ENCODE results near the gene LEFTY1. TPM values are rescaled to one million over a fixed set of nuclear protein-coding genes. Genes with fewer than 3 reads are reported as not detected.

LEFTY1 gene
- total and polyA plus RNA-seq, 5 donors from 2014 or later = 0.13 to 0.39 (median 0.17) TPM; not detected in 2

- H3K4me3 ChIP-seq (ENCODE audit: low read depth, low read length) = no peak overlapping the region
- Mint-ChIP-seq H3K4me3 (peak overlapping the region in 1 of 4 donors; percentile 100), H3K36me3 (peaks cover 47% of the 10 kb centered on the region), H3K27ac (peak overlapping the region; percentile 62 to 90 (median 89)), H3K4me1 (peaks cover 6 to 81% (median 51%) of the 10 kb centered on the region in 4 donors), H3K27me3 (no peaks in the 10 kb centered on the region), H3K9me3 (no peaks in the 10 kb centered on the region)
- H3K4me1 ChIP-seq (ENCODE audit: control insufficient read depth, insufficient read depth, low read length, poor library complexity, severe bottlenecking) = peaks cover 52% of the 10 kb centered on the region
- peaks cover 91% of the 10 kb centered on the region for H3K36me3 ChIP-seq (ENCODE audit: control insufficient read depth, insufficient read depth, low read length)
- DNase-seq (no peak), ATAC-seq (ENCODE audit: low read depth in 2 of 2) (no peak)
- H3K9me3 ChIP-seq (ENCODE audit: control insufficient read depth in 2 of 2, low read length in 2 of 2) = no peaks in the 10 kb centered on the region
- H3K27ac ChIP-seq (ENCODE audit: insufficient read depth, low read length, poor library complexity, severe bottlenecking) = no peak overlapping the region
- H3K27me3 ChIP-seq (ENCODE audit: control insufficient read depth, insufficient read depth, low read length) = no peaks in the 10 kb centered on the region
These were observed 14.5 kb downstream of the LEFTY1 start for GRCh38 chr1:225874431-225874830.

- Mint-ChIP-seq H3K4me1 (peaks cover 6 to 76% (median 46%) of the 10 kb centered on the region in 4 donors), H3K27me3 (no peaks in the 10 kb centered on the region), H3K4me3 (peak overlapping the region in 2 of 4 donors; percentile 41 to 100), H3K36me3 (peaks cover 47% of the 10 kb centered on the region), H3K9me3 (no peaks in the 10 kb centered on the region), H3K27ac (peak overlapping the region in 2 of 3 donors; percentile 89 to 90)
- no peak overlapping the region for H3K4me3 ChIP-seq (ENCODE audit: low read depth, low read length)
- ATAC-seq (ENCODE audit: low read depth in 2 of 2) (no peak), DNase-seq (no peak)
- no peak overlapping the region for H3K27ac ChIP-seq (ENCODE audit: insufficient read depth, low read length, poor library complexity, severe bottlenecking)
- H3K4me1 ChIP-seq (ENCODE audit: control insufficient read depth, insufficient read depth, low read length, poor library complexity, severe bottlenecking) = peaks cover 42% of the 10 kb centered on the region
- peaks cover 93% of the 10 kb centered on the region for H3K36me3 ChIP-seq (ENCODE audit: control insufficient read depth, insufficient read depth, low read length)
- H3K27me3 ChIP-seq (ENCODE audit: control insufficient read depth, insufficient read depth, low read length) = no peaks in the 10 kb centered on the region
- H3K9me3 ChIP-seq (ENCODE audit: control insufficient read depth in 2 of 2, low read length in 2 of 2) = no peaks in the 10 kb centered on the region
These were observed 15.6 kb downstream of the LEFTY1 start for GRCh38 chr1:225873281-225873850.

- Histone ChIP-seq H3K36me3 (ENCODE audit: control insufficient read depth, insufficient read depth, low read length) (peaks cover 92% of the 10 kb centered on the region), H3K9me3 (ENCODE audit: control insufficient read depth in 2 of 2, low read length in 2 of 2) (no peaks in the 10 kb centered on the region), H3K27me3 (ENCODE audit: control insufficient read depth, insufficient read depth, low read length) (no peaks in the 10 kb centered on the region), H3K4me1 (ENCODE audit: control insufficient read depth, insufficient read depth, low read length, poor library complexity, severe bottlenecking) (peaks cover 39% of the 10 kb centered on the region), H3K4me3 (ENCODE audit: low read depth, low read length) (no peak overlapping the region), H3K27ac (ENCODE audit: insufficient read depth, low read length, poor library complexity, severe bottlenecking) (peak overlapping the region; percentile 34)
- H3K4me3 Mint-ChIP-seq = peak overlapping the region in 1 of 4 donors; percentile 31
- H3K36me3 Mint-ChIP-seq = peaks cover 45% of the 10 kb centered on the region
- no peak for ATAC-seq (ENCODE audit: low read depth in 2 of 2)
- H3K9me3 Mint-ChIP-seq = no peaks in the 10 kb centered on the region
- no peaks in the 10 kb centered on the region for H3K27me3 Mint-ChIP-seq
- H3K4me1 Mint-ChIP-seq = peaks cover 6 to 74% (median 42%) of the 10 kb centered on the region in 4 donors
- peak overlapping the region; percentile 26 to 75 (median 59) for H3K27ac Mint-ChIP-seq
- DNase-seq = no peak
These were observed 16.9 kb downstream of the LEFTY1 start for GRCh38 chr1:225872075-225872430.

GRCh38 chr1:225871359-225872074, 17.4 kb downstream of the LEFTY1 start:
- peak overlapping the region in 2 of 4 donors; percentile 15 to 31 for H3K4me3 Mint-ChIP-seq
- Histone ChIP-seq H3K4me1 (ENCODE audit: control insufficient read depth, insufficient read depth, low read length, poor library complexity, severe bottlenecking) (peaks cover 39% of the 10 kb centered on the region), H3K9me3 (ENCODE audit: control insufficient read depth in 2 of 2, low read length in 2 of 2) (no peaks in the 10 kb centered on the region), H3K36me3 (ENCODE audit: control insufficient read depth, insufficient read depth, low read length) (peaks cover 92% of the 10 kb centered on the region), H3K4me3 (ENCODE audit: low read depth, low read length) (no peak overlapping the region), H3K27ac (ENCODE audit: insufficient read depth, low read length, poor library complexity, severe bottlenecking) (no peak overlapping the region), H3K27me3 (ENCODE audit: control insufficient read depth, insufficient read depth, low read length) (no peaks in the 10 kb centered on the region)
- peaks cover 47% of the 10 kb centered on the region for H3K36me3 Mint-ChIP-seq
- H3K27me3 Mint-ChIP-seq = no peaks in the 10 kb centered on the region
- ATAC-seq (ENCODE audit: low read depth in 2 of 2) (peak in 1 of 2 donors; percentile 31), DNase-seq (peak in 1 of 3 donors; percentile 45)
- H3K4me1 Mint-ChIP-seq = peaks cover 6 to 74% (median 43%) of the 10 kb centered on the region in 4 donors
- peak overlapping the region; percentile 26 to 75 (median 59) for H3K27ac Mint-ChIP-seq
- no peaks in the 10 kb centered on the region for H3K9me3 Mint-ChIP-seq

GRCh38 chr1:225870911-225871310, 18.0 kb downstream of the LEFTY1 start:
- no peak for ATAC-seq (ENCODE audit: low read depth in 2 of 2)
- Mint-ChIP-seq H3K4me3 (peak overlapping the region in 1 of 4 donors; percentile 15), H3K36me3 (peaks cover 47% of the 10 kb centered on the region), H3K9me3 (no peaks in the 10 kb centered on the region), H3K4me1 (peaks cover 12 to 74% (median 44%) of the 10 kb centered on the region in 4 donors), H3K27ac (peak overlapping the region in 2 of 3 donors; percentile 55 to 75), H3K27me3 (no peaks in the 10 kb centered on the region)
- peaks cover 39% of the 10 kb centered on the region for H3K4me1 ChIP-seq (ENCODE audit: control insufficient read depth, insufficient read depth, low read length, poor library complexity, severe bottlenecking)
- DNase-seq = no peak
- no peak overlapping the region for H3K27ac ChIP-seq (ENCODE audit: insufficient read depth, low read length, poor library complexity, severe bottlenecking)
- peaks cover 92% of the 10 kb centered on the region for H3K36me3 ChIP-seq (ENCODE audit: control insufficient read depth, insufficient read depth, low read length)
- H3K27me3 ChIP-seq (ENCODE audit: control insufficient read depth, insufficient read depth, low read length) = no peaks in the 10 kb centered on the region
- no peaks in the 10 kb centered on the region for H3K9me3 ChIP-seq (ENCODE audit: control insufficient read depth in 2 of 2, low read length in 2 of 2)
- no peak overlapping the region for H3K4me3 ChIP-seq (ENCODE audit: low read depth, low read length)

- Mint-ChIP-seq H3K27me3 (no peaks in the 10 kb centered on the region), H3K9me3 (no peaks in the 10 kb centered on the region), H3K4me1 (peaks cover 7 to 71% (median 46%) of the 10 kb centered on the region in 4 donors), H3K27ac (peak overlapping the region in 2 of 3 donors; percentile 23 to 24), H3K36me3 (peaks cover 48% of the 10 kb centered on the region), H3K4me3 (no peak overlapping the region)
- Histone ChIP-seq H3K4me1 (ENCODE audit: control insufficient read depth, insufficient read depth, low read length, poor library complexity, severe bottlenecking) (peaks cover 36% of the 10 kb centered on the region), H3K9me3 (ENCODE audit: control insufficient read depth in 2 of 2, low read length in 2 of 2) (no peaks in the 10 kb centered on the region), H3K27ac (ENCODE audit: insufficient read depth, low read length, poor library complexity, severe bottlenecking) (peak overlapping the region; percentile 29), H3K27me3 (ENCODE audit: control insufficient read depth, insufficient read depth, low read length) (no peaks in the 10 kb centered on the region), H3K36me3 (ENCODE audit: control insufficient read depth, insufficient read depth, low read length) (peaks cover 94% of the 10 kb centered on the region), H3K4me3 (ENCODE audit: low read depth, low read length) (no peak overlapping the region)
- ATAC-seq (ENCODE audit: low read depth in 2 of 2) (no peak), DNase-seq (no peak)
These were observed 20.2 kb downstream of the LEFTY1 start for GRCh38 chr1:225868631-225869330.

GRCh38 chr1:225866981-225867380, 22.0 kb downstream of the LEFTY1 start:
- ATAC-seq (ENCODE audit: low read depth in 2 of 2) (no peak), DNase-seq (no peak)
- peaks cover 42% of the 10 kb centered on the region for H3K36me3 Mint-ChIP-seq
- H3K27ac Mint-ChIP-seq = peak overlapping the region; percentile 82 to 90 (median 89)
- no peaks in the 10 kb centered on the region for H3K9me3 Mint-ChIP-seq
- no peaks in the 10 kb centered on the region for H3K27me3 ChIP-seq (ENCODE audit: control insufficient read depth, insufficient read depth, low read length)
- H3K4me3 ChIP-seq (ENCODE audit: low read depth, low read length) = peak overlapping the region; percentile 11
- peaks cover 30% of the 10 kb centered on the region for H3K4me1 ChIP-seq (ENCODE audit: control insufficient read depth, insufficient read depth, low read length, poor library complexity, severe bottlenecking)
- H3K27me3 Mint-ChIP-seq = no peaks in the 10 kb centered on the region
- no peaks in the 10 kb centered on the region for H3K9me3 ChIP-seq (ENCODE audit: control insufficient read depth in 2 of 2, low read length in 2 of 2)
- peak overlapping the region in 3 of 4 donors; percentile 31 to 86 (median 72) for H3K4me3 Mint-ChIP-seq
- H3K27ac ChIP-seq (ENCODE audit: insufficient read depth, low read length, poor library complexity, severe bottlenecking) = peak overlapping the region; percentile 68
- H3K4me1 Mint-ChIP-seq = peaks cover 5 to 63% (median 44%) of the 10 kb centered on the region in 4 donors
- peaks cover 94% of the 10 kb centered on the region for H3K36me3 ChIP-seq (ENCODE audit: control insufficient read depth, insufficient read depth, low read length)
